ENCODE data around the gene SSH2.

SSH2 gene

GRCh38 chr17:29597361-29598172 is 332.5 kb downstream of the SSH2 start:
- DNase-seq, result no peak

- DNase-seq, result no peak
Observed at GRCh38 chr17:29596811-29597210, 333.2 kb downstream of the SSH2 start.

GRCh38 chr17:29595943-29596774 is 333.9 kb downstream of the SSH2 start:
- DNase-seq, result no peak

GRCh38 chr17:29595107-29595942 is 334.7 kb downstream of the SSH2 start:
- no peak for DNase-seq

- no peak for DNase-seq
Observed at GRCh38 chr17:29594519-29595090, 335.4 kb downstream of the SSH2 start.

GRCh38 chr17:29593591-29594518 is 336.2 kb downstream of the SSH2 start:
- no peak for DNase-seq

GRCh38 chr17:29592850-29593551 is 337.0 kb downstream of the SSH2 start, which contains the start of gene ANKRD13B:
ANKRD13B (plus strand) TSS chr17:29593132; CDS start chr17:29593622, 490 bp downstream.
- DNase-seq, result peak in 1 of 2 donors; percentile 44

- peak; percentile 75 to 81 for DNase-seq
Observed at GRCh38 chr17:29591737-29592608, 338.1 kb downstream of the SSH2 start.

GRCh38 chr17:29591146-29591736 is 338.8 kb downstream of the SSH2 start:
- no peak for DNase-seq

- peak in 1 of 2 donors; percentile 31 for DNase-seq
Observed at GRCh38 chr17:29590411-29591145, 339.4 kb downstream of the SSH2 start.

GRCh38 chr17:29589524-29590410 is 340.3 kb downstream of the SSH2 start, which contains the start of gene GIT1:
GIT1 (minus strand) TSS chr17:29589648; CDS start chr17:29589378, 270 bp downstream.
- peak; percentile 82 to 85 for DNase-seq

- peak; percentile 42 to 50 for DNase-seq
Observed at GRCh38 chr17:29588562-29589411, 341.2 kb downstream of the SSH2 start.

- no peak for DNase-seq
Observed at GRCh38 chr17:29588017-29588561, 341.9 kb downstream of the SSH2 start.

- DNase-seq, result no peak
Observed at GRCh38 chr17:29587591-29587990, 342.4 kb downstream of the SSH2 start.

- no peak for DNase-seq
Observed at GRCh38 chr17:29586676-29587469, 343.2 kb downstream of the SSH2 start.

Measured in CD4-positive, alpha-beta T cell treated with Interleukin-4 for 1 hour (primary cell).